NCI-H2227 (cell line): ENCODE data around the gene NAA10.

Experiments used
- DNase-seq: peaks from one replicate; lab custom pipeline; 2025; ENCODE audit not compliant: unreplicated experiment; lab: John Stamatoyannopoulos, UW

NAA10 gene

GRCh38 chrX:153911798-153912197 lies 23.0 kb downstream of the NAA10 start:
- no peak for DNase-seq

DNA sequence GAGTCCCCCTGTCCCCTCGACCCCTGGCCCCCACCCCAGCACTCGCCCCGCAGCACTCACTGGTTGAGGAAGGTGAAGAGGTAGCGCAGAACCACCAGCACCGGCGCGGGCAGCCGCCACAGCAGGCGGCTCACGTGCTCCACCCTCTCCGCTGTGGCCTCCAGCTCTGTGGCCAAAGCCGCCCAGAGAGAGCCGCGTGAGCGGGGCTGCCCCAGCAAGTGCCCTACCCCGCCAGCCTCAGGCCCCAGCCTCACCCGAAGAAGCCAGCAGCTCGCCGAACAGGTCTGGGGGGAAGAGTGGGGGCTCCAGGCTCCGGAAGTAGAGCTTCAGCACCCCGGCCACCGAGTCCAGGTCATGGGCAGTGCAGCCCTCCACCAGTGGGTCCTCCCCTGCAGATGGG lies 24.4 kb downstream of the NAA10 start:
- no peak for DNase-seq

- DNase-seq, result no peak
These were observed 24.9 kb downstream of the NAA10 start for GRCh38 chrX:153909980-153910360.

DNA sequence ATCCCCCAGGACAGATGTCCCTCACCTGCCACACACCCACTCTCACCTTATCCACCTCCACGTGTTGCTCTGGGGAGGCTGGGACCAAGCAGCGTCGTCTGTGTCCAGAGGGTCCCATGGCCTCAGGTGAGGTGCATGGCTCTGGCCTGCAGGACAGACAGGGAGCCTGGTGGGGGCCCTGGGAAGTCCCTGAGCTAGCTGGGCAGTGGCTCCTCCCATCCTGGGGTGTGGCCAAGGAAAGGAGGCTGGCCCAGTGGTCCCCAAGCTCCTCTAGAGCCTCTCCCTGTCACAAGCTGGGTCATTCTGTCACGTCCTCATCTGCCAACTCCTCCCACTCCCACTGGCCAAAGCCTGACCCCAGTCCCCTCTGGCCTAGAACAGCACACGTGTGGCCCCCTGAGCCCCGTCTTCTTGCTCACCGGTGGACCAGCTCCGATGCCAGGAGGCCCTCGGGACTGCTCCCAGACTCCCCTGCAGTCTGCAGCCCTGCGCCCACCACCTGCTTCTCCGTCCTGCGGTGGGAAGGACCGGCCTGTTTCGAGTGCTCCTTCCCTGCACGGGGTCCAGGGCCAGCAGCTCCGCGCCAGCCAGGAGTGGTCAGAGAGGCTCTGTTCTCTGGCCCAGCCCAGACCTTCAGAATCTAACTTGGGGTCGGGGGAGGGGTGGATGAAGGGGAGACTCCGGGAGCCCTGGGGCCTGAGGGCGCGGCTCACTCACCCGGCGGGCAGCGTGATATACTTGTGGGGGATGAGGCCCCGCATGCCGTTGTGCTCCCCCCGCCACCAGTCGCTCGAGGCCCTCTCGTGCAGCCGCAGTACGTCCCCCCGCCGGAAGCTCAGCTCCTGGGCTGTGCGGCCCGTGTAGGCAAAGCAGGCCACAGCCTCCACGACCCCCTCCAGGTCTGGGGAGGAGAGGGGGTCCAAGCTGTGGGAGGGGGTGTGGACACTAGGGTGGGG lies 25.5 kb downstream of the NAA10 start:
- DNase-seq, result peak; percentile 21

GRCh38 chrX:153908219-153908860 lies 26.5 kb downstream of the NAA10 start:
- no peak for DNase-seq

- no peak for DNase-seq
These were observed 27.4 kb downstream of the NAA10 start for GRCh38 chrX:153907456-153907855.

- DNase-seq, result no peak
These were observed 28.5 kb downstream of the NAA10 start for GRCh38 chrX:153906126-153906917.

GRCh38 chrX:153905481-153906095 lies 29.2 kb downstream of the NAA10 start:
- no peak for DNase-seq

DNA sequence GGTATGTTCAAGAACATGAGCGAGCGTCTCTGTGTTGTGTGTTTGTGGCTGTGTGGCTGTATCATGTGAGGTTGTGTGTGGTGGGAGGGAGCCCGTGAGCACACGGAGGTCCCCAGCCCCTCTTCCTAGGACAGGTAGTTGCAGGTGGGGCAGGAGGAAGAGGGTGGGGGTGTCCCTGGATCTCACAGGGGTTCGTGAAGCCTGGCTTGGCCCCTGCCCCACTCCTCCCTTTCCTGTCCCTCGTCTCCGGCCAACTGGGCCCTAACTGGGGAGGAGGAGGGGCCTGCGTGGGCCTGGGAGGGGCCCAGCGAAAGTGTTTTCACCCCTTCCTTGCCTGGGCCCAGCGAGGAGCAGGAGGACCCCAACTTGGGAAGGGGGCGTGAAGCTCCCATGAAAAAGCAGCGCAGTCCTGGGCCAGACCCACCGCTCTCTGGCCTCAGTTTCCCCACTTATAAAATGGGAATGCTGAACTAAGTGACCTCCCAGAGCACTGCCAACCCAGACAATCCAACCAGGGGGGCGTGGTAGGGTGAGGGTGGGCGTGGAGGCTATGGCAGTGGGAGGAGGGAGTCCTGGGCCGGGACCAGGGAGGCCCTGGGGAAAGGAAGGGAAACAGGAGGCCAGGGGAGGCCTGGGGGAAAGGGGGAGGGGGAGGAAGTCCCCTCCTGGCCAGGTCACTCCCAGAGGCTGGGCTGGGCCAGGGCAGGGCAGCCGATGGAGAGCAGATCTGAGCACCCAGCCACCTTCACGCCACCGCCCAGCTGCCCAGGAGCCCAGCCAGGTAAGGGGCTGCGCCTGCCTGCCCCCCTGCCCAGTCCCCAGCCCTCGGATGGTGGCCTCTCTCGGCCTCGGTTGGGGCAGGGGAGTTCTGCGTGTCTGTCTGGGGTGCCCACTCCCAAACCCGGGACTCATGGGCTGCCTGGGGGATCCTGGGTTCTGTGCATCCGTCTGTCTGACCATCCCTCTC lies 30.6 kb downstream of the NAA10 start, which contains the start of gene AVPR2:
TSS of gene AVPR2 (plus strand) at position 683 of the 967 bp plus-strand sequence. CDS start 473 bp downstream, outside the sequence.
- no peak for DNase-seq

DNA sequence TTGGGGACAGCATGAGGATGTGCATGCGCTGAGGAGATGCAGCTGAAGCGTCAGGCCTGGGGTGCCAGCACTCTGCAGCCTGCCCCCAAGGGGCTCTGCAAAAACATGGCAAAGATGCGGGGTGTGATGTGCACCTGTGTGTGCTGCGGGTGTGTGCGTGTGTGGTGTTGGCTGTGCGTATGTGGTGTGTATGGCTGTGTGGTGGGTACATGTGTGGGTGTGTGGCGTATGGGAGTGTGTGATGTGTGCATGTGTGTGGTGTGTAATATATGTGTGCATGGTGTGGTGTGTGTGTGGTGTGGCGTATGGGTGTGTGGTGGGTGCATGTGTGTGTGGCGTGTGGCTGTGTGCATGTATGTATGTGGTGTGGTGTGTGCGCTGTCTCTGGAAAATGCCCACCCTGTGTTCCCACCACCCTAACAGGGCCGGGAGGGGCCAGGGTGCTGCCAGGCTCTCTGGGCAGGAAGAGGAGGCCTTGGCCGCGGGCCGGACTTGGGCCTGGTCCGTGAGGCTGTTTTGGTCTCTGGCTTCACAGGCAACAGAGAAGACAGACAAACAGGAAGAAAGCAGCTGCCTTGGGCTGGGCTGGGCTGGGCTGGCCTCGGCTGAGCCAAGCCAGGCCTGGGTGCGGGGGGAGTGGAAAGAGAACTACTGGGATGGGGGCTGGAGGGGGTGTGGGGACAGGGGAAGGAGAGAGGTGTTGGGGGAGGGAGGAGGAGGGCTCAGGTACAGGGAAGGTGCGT lies 31.4 kb downstream of the NAA10 start:
- no peak for DNase-seq

DNA sequence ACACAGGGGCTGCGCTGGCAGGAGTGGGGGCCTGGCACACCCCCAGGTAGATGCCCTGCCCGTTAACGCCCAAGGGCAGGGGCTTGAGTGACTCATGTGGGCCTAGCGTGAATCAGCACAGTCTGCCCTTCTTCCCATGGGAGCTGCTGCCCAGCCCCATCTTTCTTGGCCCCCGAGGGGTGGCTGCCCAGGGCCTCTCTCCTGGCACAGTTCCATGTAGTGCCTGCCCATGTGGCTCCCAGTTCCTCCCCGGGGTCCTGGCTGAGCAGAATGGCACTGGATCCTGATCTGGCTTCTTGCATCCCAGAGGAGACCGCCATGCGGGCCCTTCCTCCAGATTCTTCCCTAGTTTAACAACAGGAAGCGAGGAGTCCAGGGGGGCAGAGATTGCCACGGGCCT lies 32.5 kb downstream of the NAA10 start:
- no peak for DNase-seq

- DNase-seq, result no peak
These were observed 33.1 kb downstream of the NAA10 start for GRCh38 chrX:153901753-153902140.

DNA sequence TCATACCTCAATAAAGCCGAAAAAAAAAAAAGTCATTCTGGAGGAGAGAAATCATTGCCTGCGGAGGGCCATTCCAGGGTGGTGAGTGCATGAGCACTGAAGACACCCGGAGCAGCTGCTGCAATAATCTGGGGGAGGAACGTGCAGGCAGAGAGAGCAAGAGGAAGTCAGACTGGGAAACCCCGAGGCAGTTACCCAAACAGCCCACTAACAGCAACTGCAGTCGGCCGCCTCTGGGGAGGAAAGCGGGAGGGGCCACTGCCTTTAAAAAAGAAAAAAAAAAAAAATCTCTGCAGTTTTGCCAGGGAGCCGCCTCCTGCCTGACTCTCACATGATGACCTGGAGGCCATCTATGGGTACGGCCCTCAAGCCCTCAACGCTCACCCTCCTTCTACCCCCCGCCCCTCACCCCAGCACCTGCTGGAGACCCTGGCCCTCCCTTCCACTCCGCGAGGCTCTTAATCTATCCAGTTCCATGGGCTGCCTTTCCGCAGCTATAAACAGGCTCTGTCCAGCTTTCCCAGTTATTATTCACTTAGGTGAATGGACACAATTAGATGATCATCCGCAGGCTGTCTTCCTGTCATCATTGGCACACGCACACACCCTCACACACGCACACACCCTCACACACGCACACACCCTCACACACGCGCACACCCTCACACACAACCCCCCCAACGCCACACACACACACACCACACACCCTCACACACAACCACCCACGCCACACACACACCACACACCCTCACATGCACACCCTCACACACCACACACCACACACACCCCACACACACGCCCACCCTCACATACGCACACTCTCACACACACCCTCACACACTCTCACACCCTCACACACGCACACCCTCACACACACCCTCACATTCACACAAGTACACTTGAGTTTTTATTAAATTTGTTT lies 33.7 kb downstream of the NAA10 start:
- DNase-seq, result peak; percentile 80

DNA sequence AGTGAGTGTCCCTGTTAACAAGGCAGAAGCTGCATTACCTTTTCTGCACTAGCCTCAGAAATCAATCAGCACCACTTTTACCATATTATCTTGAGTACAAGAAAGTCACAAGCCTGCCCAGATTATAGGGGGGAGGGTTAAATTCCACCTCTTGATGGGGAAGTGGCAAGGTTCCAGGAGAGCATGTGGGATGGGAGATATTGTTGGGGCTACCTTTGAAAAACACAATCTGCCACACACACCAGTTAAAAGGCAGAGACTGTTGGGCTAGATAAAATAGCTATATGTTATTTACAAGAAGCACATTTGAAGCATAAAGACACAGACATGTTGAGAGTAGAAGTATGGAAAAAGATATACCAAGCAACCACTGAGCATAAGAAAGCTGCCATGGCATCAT lies 36.9 kb downstream of the NAA10 start:
- DNase-seq, result no peak

DNA sequence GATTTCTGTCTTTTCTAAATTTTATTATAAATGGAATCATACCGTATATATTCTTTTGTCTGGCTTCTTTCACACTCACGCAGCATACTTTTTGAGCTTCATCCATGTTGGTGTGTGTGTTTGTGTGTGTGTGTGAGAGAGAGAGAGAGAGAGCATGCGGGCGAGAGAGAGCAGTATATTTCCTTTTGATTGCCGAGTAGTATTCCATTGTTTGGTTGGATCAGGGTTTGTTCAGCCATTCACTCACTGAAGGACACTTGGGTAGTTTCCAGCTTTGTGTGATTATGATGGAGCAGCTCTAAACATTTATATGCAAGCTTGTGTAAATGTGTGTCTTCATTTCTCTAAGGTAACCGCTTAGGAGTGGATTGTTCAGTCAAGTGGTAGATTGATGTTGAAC lies 45.7 kb downstream of the NAA10 start:
- no peak for DNase-seq

DNA sequence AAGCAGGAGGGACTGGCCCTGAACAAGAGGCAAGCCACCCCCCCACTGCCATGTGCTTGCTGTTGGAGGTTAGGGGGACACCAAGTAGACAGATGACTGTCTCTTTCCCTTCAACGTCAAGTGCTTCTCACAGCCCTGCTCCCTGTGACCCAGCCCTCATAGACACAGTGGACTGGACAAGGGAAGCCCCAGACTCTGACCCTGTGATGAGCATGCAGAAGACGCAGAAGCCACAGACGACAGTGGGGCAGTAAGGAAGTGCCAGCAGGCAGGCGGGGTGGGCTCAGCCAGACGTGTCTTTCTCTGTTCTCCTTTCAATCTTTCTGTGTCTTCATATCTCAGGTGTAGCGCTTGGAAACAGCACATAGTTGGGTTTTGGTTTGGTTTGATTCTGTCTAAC lies 46.5 kb downstream of the NAA10 start:
- no peak for DNase-seq

DNA sequence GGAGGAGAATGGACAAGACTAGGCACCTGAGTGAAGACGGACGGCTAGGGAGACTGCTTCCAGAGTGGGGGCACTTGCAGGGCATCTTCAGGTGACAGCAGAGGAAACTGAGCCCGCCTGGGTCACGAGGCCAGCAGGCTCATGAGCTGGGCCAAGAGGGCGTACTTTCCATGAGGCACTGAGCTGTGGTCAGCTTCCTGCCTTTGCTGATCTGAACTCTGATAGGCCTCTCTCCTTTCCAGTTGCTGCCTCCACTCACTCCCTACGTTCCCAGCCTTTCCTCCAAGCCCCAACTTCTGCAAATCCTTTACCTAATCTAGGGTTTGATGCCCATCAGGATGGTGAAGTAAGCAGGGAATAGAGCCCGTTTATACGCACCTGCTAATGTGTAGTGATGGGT lies 47.5 kb downstream of the NAA10 start:
- DNase-seq, result no peak

GRCh38 chrX:153886915-153887314 lies 47.9 kb downstream of the NAA10 start:
- DNase-seq, result no peak
